ENCODE results near the gene BABAM2. TPM values are rescaled to one million over a fixed set of nuclear protein-coding genes. Genes with fewer than 3 reads are reported as not detected.

The BABAM2 gene
- total RNA-seq, 1 donor from 2014 or later, result 46.7 TPM

GRCh38 chr2:28030600-28030999, 140.1 kb downstream of the BABAM2 start:
- H3K4me3 Mint-ChIP-seq, result no peak overlapping the region
- peaks cover 30% of the 10 kb centered on the region for H3K36me3 Mint-ChIP-seq (ENCODE audit: low read depth)
- intact Hi-C loops (cut with micrococcal nuclease), result no loop called here
- DNase-seq, result no peak
- H3K9me3 Mint-ChIP-seq, result peaks cover 15% of the 10 kb centered on the region
- H3K27ac Mint-ChIP-seq, result no peak overlapping the region
- no peaks in the 10 kb centered on the region for H3K27me3 Mint-ChIP-seq
- peaks cover 7% of the 10 kb centered on the region for H3K4me1 Mint-ChIP-seq

DNA sequence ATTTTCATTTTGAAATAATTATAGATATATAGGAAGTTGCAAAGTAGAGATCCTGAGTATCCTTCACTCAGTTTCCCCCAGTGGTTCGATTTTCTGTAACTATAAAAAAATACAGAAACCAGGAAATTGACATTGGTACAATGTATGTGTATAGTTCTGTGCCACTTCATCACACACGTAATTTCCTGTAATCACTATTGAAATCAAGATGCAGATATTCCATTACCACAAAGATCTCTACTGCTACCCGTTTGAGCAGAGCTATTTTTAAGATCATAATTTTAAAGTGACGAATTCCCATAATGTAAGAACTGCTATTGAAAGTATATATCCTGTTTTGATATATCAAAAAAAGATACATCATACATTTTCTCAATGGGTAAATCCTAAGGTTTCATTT, 142.3 kb downstream of the BABAM2 start:
- H3K36me3 Mint-ChIP-seq (ENCODE audit: low read depth), result peaks cover 15% of the 10 kb centered on the region
- H3K4me3 Mint-ChIP-seq, result no peak overlapping the region
- H3K9me3 Mint-ChIP-seq, result no peaks in the 10 kb centered on the region
- intact Hi-C loops (cut with micrococcal nuclease), result no loop called here
- no peak overlapping the region for H3K27ac Mint-ChIP-seq
- no peaks in the 10 kb centered on the region for H3K27me3 Mint-ChIP-seq
- H3K4me1 Mint-ChIP-seq, result peaks cover 1% of the 10 kb centered on the region
- no peak for DNase-seq

- Mint-ChIP-seq H3K4me1 (peaks cover 6% of the 10 kb centered on the region), H3K27me3 (no peaks in the 10 kb centered on the region), H3K9me3 (no peaks in the 10 kb centered on the region), H3K36me3 (ENCODE audit: low read depth) (peaks cover 6% of the 10 kb centered on the region), H3K4me3 (no peak overlapping the region), H3K27ac (no peak overlapping the region)
- no peak for DNase-seq
- intact Hi-C loops (cut with micrococcal nuclease), result no loop called here
Observed at GRCh38 chr2:28034696-28035095, 144.2 kb downstream of the BABAM2 start.

- intact Hi-C loops (cut with micrococcal nuclease), result no loop called here
- peaks cover 6% of the 10 kb centered on the region for H3K4me1 Mint-ChIP-seq
- H3K4me3 Mint-ChIP-seq, result no peak overlapping the region
- H3K27me3 Mint-ChIP-seq, result no peaks in the 10 kb centered on the region
- H3K27ac Mint-ChIP-seq, result no peak overlapping the region
- DNase-seq, result no peak
- peaks cover 8% of the 10 kb centered on the region for H3K36me3 Mint-ChIP-seq (ENCODE audit: low read depth)
- H3K9me3 Mint-ChIP-seq, result no peaks in the 10 kb centered on the region
Observed at GRCh38 chr2:28035163-28035690, 144.7 kb downstream of the BABAM2 start.

DNA sequence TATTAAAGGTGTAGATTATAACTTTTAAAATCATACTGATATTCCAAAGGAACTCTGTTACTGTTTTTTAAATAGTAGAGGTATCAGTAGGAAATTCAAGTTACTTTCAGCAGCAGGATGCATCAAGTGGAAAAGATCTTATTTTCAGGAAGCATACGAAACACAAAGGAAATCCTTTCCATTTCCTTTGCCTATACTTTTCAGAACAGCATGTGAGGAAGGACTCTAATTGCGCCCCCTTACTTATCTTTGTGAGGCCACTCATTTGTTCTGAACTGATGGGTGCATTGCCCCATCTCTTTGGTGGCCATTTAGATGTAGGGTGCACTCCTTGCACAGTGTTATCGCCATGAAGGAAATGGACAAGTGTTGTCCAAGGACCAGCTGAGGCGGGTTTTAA, 145.3 kb downstream of the BABAM2 start:
- peaks cover 8% of the 10 kb centered on the region for H3K36me3 Mint-ChIP-seq (ENCODE audit: low read depth)
- H3K27me3 Mint-ChIP-seq, result no peaks in the 10 kb centered on the region
- DNase-seq, result no peak
- H3K4me3 Mint-ChIP-seq, result no peak overlapping the region
- H3K9me3 Mint-ChIP-seq, result no peaks in the 10 kb centered on the region
- H3K27ac Mint-ChIP-seq, result no peak overlapping the region
- intact Hi-C loops (cut with micrococcal nuclease), result no loop called here
- peaks cover 6% of the 10 kb centered on the region for H3K4me1 Mint-ChIP-seq

DNA sequence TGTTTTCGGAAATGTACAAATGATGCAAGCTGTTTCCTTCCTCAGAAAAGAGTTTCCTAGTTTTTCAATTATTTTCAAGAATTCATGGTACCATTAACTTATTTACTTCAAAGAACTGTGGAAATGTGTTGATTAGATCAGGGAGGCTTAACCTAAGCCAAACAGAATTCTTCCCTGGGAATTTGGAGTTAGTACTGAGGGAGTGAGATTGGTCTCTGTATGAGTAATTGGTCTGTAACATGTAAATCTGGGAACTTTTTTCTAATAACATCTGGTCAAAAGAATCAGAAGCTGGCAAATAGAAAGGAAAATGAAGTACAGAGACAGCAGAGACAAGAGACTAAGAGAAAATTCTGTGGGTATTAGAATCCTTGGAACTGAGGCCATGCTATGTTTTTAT, 145.8 kb downstream of the BABAM2 start:
- intact Hi-C loops (cut with micrococcal nuclease), result no loop called here
- H3K27ac Mint-ChIP-seq, result no peak overlapping the region
- H3K4me3 Mint-ChIP-seq, result no peak overlapping the region
- peaks cover 1% of the 10 kb centered on the region for H3K9me3 Mint-ChIP-seq
- H3K4me1 Mint-ChIP-seq, result peaks cover 6% of the 10 kb centered on the region
- no peak for DNase-seq
- no peaks in the 10 kb centered on the region for H3K27me3 Mint-ChIP-seq
- peaks cover 9% of the 10 kb centered on the region for H3K36me3 Mint-ChIP-seq (ENCODE audit: low read depth)

- Mint-ChIP-seq H3K4me3 (no peak overlapping the region), H3K4me1 (peaks cover 4% of the 10 kb centered on the region), H3K9me3 (peaks cover 9% of the 10 kb centered on the region), H3K27me3 (no peaks in the 10 kb centered on the region), H3K36me3 (ENCODE audit: low read depth) (peaks cover 14% of the 10 kb centered on the region), H3K27ac (no peak overlapping the region)
- intact Hi-C loops (cut with micrococcal nuclease), result no loop called here
- DNase-seq, result no peak
Observed at GRCh38 chr2:28038722-28039121, 148.2 kb downstream of the BABAM2 start.

GRCh38 chr2:28045676-28046351, 155.3 kb downstream of the BABAM2 start:
- DNase-seq, result no peak
- Mint-ChIP-seq H3K27me3 (no peaks in the 10 kb centered on the region), H3K9me3 (peaks cover 9% of the 10 kb centered on the region), H3K4me3 (no peak overlapping the region), H3K4me1 (peaks cover 12% of the 10 kb centered on the region), H3K27ac (no peak overlapping the region), H3K36me3 (ENCODE audit: low read depth) (peaks cover 15% of the 10 kb centered on the region)
- intact Hi-C loops (cut with micrococcal nuclease), result no loop called here

- no peak for DNase-seq
- H3K27ac Mint-ChIP-seq, result no peak overlapping the region
- H3K36me3 Mint-ChIP-seq (ENCODE audit: low read depth), result peaks cover 14% of the 10 kb centered on the region
- peaks cover 12% of the 10 kb centered on the region for H3K4me1 Mint-ChIP-seq
- H3K9me3 Mint-ChIP-seq, result peaks cover 2% of the 10 kb centered on the region
- intact Hi-C loops (cut with micrococcal nuclease), result no loop called here
- H3K4me3 Mint-ChIP-seq, result no peak overlapping the region
- no peaks in the 10 kb centered on the region for H3K27me3 Mint-ChIP-seq
Observed at GRCh38 chr2:28046921-28047320, 156.4 kb downstream of the BABAM2 start.

- Mint-ChIP-seq H3K36me3 (ENCODE audit: low read depth) (peaks cover 14% of the 10 kb centered on the region), H3K27me3 (no peaks in the 10 kb centered on the region), H3K27ac (no peak overlapping the region), H3K4me3 (no peak overlapping the region), H3K9me3 (no peaks in the 10 kb centered on the region), H3K4me1 (peaks cover 12% of the 10 kb centered on the region)
- no peak for DNase-seq
- intact Hi-C loops (cut with micrococcal nuclease), result no loop called here
Observed at GRCh38 chr2:28047681-28048080, 157.2 kb downstream of the BABAM2 start.

- Mint-ChIP-seq H3K27ac (no peak overlapping the region), H3K4me3 (no peak overlapping the region), H3K4me1 (peaks cover 12% of the 10 kb centered on the region), H3K27me3 (no peaks in the 10 kb centered on the region), H3K9me3 (no peaks in the 10 kb centered on the region), H3K36me3 (ENCODE audit: low read depth) (peaks cover 14% of the 10 kb centered on the region)
- intact Hi-C loops (cut with micrococcal nuclease), result no loop called here
- no peak for DNase-seq
Observed at GRCh38 chr2:28048341-28048740, 157.8 kb downstream of the BABAM2 start.

DNA sequence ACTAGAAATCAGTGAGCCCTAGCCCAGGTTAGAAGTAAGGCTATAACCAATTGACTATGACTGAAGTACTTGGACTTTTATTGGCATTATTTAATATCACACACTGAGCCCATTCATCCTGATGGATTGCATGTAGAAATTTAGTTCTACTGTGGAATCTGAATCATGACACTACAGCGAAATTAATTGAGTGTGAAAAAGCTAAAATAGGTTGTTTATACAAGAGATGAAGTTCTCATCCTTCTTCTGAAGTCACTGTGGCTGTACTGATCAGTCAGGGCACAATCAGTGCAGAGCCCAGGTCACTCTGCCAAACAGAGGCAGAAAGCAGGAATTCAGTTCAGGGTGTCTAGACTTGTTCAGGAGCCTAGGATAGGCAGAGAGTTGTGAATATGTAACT, 158.9 kb downstream of the BABAM2 start:
- no peak for DNase-seq
- intact Hi-C loops (cut with micrococcal nuclease), result no loop called here
- peaks cover 12% of the 10 kb centered on the region for H3K4me1 Mint-ChIP-seq
- H3K27ac Mint-ChIP-seq, result no peak overlapping the region
- peaks cover 16% of the 10 kb centered on the region for H3K36me3 Mint-ChIP-seq (ENCODE audit: low read depth)
- no peak overlapping the region for H3K4me3 Mint-ChIP-seq
- H3K27me3 Mint-ChIP-seq, result no peaks in the 10 kb centered on the region
- H3K9me3 Mint-ChIP-seq, result no peaks in the 10 kb centered on the region

DNA sequence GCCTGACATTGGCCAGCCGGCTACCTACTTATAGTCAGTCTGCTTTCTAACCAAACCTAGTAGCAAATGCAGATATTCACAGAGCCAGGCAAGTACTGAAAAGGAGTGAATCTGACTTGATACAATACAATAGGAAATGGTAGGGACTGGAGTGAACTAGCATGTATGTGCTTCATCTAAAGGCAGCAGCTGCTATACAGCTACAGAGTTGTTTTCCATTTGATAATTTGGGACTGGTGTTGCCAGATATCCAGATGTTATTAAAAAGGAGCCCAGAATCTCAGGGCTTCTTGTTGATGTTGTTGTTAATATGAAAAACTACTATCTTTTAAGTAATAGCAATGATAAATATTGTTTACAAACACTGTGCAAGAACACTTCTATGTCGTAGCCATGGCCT, 159.4 kb downstream of the BABAM2 start:
- H3K9me3 Mint-ChIP-seq, result no peaks in the 10 kb centered on the region
- H3K4me3 Mint-ChIP-seq, result no peak overlapping the region
- peaks cover 15% of the 10 kb centered on the region for H3K4me1 Mint-ChIP-seq
- DNase-seq, result no peak
- no peak overlapping the region for H3K27ac Mint-ChIP-seq
- no peaks in the 10 kb centered on the region for H3K27me3 Mint-ChIP-seq
- H3K36me3 Mint-ChIP-seq (ENCODE audit: low read depth), result peaks cover 13% of the 10 kb centered on the region
- intact Hi-C loops (cut with micrococcal nuclease), result no loop called here

DNA sequence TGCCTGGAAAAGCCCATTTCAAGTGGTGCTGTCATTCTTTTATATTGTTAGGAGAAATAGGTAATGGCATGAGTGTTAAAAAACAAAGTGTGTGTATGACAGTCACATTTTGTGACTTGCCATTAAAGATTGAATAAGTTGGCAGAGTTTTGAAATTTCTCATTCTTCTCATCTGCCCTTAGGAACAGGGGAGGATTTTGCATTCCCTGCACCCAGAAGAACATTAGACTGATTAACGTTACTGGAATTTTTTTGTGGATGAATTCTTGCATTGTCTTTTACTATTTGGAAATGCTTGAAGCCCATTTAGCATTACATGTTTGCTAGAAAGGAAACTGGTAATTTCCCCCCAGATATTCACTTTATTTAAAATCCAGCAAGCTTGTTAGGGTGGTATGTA, 162.2 kb downstream of the BABAM2 start:
- intact Hi-C loops (cut with micrococcal nuclease), result no loop called here
- DNase-seq, result no peak
- no peak overlapping the region for H3K27ac Mint-ChIP-seq
- H3K4me3 Mint-ChIP-seq, result no peak overlapping the region
- H3K4me1 Mint-ChIP-seq, result peaks cover 16% of the 10 kb centered on the region
- peaks cover 5% of the 10 kb centered on the region for H3K9me3 Mint-ChIP-seq
- H3K27me3 Mint-ChIP-seq, result no peaks in the 10 kb centered on the region
- peaks cover 18% of the 10 kb centered on the region for H3K36me3 Mint-ChIP-seq (ENCODE audit: low read depth)

- Mint-ChIP-seq H3K4me3 (no peak overlapping the region), H3K9me3 (peaks cover 5% of the 10 kb centered on the region), H3K27ac (no peak overlapping the region), H3K4me1 (peaks cover 11% of the 10 kb centered on the region), H3K27me3 (no peaks in the 10 kb centered on the region), H3K36me3 (ENCODE audit: low read depth) (peaks cover 17% of the 10 kb centered on the region)
- intact Hi-C loops (cut with micrococcal nuclease), result no loop called here
- DNase-seq, result no peak
Observed at GRCh38 chr2:28053597-28053996, 163.1 kb downstream of the BABAM2 start.

Measured in activated CD4-positive, alpha-beta T cell treated with anti-CD3 and anti-CD28 coated beads, Interleukin-2, amount 10 ng/mL, durations not matched to agents 24 days and 14 days (primary cell).